Left ventricle myocardium inferior (tissue), 1 donor: ENCODE measurements around the gene SLC25A24. TPM values are rescaled to one million over a fixed set of nuclear protein-coding genes. Genes with fewer than 3 reads are reported as not detected.

Source experiments
- DNase-seq: peaks from one replicate; pipeline ENCODE4 v3.0.0-alpha.2; 2020
- H3K27ac ChIP-seq: fragments of 200-600 bp; replicated peaks from 2 replicates; pipeline ENCODE4 v1.8.0; 2021
- H3K27me3 ChIP-seq: fragments of 200-600 bp; 2 replicates; pipeline ENCODE4 v1.8.0; 2021; ENCODE audit warnings: low read depth
- H3K36me3 ChIP-seq: fragments of 200-600 bp; 2 replicates; pipeline ENCODE4 v1.8.0; 2021
- H3K4me1 ChIP-seq: fragments of 200-600 bp; 2 replicates; pipeline ENCODE4 v1.8.0; 2021
- H3K4me3 ChIP-seq: fragments of 200-600 bp; 2 replicates; pipeline ENCODE4 v1.8.0; 2021; ENCODE audit warnings: mild to moderate bottlenecking, moderate library complexity
- H3K9me3 ChIP-seq: fragments of 200-600 bp; replicated peaks from 2 replicates; pipeline ENCODE4 v1.8.0; 2021
- intact Hi-C: fragments of 100-400 bp; cut with micrococcal nuclease; formaldehyde crosslinking; loops from one replicate; pipeline ENCODE4 v1.11.0; 2022
- total RNA-seq: library from RNA; stranded (reverse); fragmentation: NEBNext Ultra II Directional; extraction: Animal tissue kit (Norgen Biotek cat#: 25700); gene quantifications from one replicate; pipeline ENCODE4 v1.2.1, GENCODE V29; 2021
- TF ChIP-seq, protein P1 (sequence below): fragments of 200-600 bp; IDR thresholded peaks from 2 replicates; pipeline ENCODE4 v1.8.0; 2021; ENCODE audit warnings: antibody characterized with exemption, mild to moderate bottlenecking, borderline replicate concordance
- donor health status: DM: no; HTN: yes; CAD: no; lungs with severe emphysema.

Gene SLC25A24
- total RNA-seq, 1 donor from 2014 or later = 13.9 TPM

DNA sequence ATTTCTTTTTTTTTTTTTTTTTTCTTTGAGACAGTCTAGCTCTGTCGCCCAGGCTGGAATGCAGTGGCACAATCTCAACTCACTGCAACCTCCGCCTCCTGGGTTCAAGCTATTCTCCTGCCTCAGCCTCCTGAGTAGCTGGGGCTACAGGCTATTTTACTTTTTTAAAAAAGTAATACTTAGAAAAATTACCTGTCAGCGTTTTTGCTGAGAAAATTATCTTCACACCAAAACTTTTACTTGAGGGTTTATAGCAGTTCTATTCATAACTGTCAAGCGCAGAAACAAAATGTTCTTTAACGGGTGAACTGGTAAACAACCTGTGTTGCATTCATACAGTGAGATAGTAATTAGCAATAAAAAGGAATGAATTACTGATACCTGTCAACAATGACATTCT, 1.5 kb upstream of the SLC25A24 start:
- DNase-seq = no peak
- H3K4me3 ChIP-seq = no peak overlapping the region
- H3K27ac ChIP-seq = no peak overlapping the region
- H3K27me3 ChIP-seq = no peaks in the 10 kb centered on the region
- peaks cover 44% of the 10 kb centered on the region for H3K4me1 ChIP-seq
- H3K9me3 ChIP-seq = peaks cover 8% of the 10 kb centered on the region
- intact Hi-C loops = no loop called here
- TF ChIP-seq, protein P1, sequence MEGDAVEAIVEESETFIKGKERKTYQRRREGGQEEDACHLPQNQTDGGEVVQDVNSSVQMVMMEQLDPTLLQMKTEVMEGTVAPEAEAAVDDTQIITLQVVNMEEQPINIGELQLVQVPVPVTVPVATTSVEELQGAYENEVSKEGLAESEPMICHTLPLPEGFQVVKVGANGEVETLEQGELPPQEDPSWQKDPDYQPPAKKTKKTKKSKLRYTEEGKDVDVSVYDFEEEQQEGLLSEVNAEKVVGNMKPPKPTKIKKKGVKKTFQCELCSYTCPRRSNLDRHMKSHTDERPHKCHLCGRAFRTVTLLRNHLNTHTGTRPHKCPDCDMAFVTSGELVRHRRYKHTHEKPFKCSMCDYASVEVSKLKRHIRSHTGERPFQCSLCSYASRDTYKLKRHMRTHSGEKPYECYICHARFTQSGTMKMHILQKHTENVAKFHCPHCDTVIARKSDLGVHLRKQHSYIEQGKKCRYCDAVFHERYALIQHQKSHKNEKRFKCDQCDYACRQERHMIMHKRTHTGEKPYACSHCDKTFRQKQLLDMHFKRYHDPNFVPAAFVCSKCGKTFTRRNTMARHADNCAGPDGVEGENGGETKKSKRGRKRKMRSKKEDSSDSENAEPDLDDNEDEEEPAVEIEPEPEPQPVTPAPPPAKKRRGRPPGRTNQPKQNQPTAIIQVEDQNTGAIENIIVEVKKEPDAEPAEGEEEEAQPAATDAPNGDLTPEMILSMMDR = no peak
- H3K36me3 ChIP-seq = no peaks in the 10 kb centered on the region

DNA sequence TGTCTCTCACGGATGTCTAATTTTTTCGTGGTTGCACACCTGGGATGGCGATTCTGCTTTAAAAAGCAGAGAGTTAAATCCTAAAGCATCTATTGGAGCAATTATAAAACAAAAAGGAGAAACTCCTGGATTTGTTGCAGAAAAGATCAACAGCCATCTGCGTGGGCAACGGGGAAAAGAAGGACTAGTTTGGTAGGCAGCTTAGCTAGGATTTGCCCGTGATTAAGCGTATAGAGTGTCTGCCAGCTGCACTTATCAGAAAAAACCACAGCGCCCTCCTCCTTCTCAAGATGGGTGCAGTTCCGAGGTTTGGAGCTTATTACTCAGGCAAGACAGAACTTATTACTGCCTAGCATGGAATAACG, 526 bp upstream of the SLC25A24 start:
- peaks cover 10% of the 10 kb centered on the region for H3K36me3 ChIP-seq
- peak overlapping the region; percentile 98 for H3K4me3 ChIP-seq
- peak overlapping the region; percentile 99 for H3K27ac ChIP-seq
- intact Hi-C loops = no loop called here
- no peaks in the 10 kb centered on the region for H3K27me3 ChIP-seq
- TF ChIP-seq, protein P1 = peak; percentile 26
- peaks cover 52% of the 10 kb centered on the region for H3K4me1 ChIP-seq
- DNase-seq = no peak
- peaks cover 8% of the 10 kb centered on the region for H3K9me3 ChIP-seq

DNA sequence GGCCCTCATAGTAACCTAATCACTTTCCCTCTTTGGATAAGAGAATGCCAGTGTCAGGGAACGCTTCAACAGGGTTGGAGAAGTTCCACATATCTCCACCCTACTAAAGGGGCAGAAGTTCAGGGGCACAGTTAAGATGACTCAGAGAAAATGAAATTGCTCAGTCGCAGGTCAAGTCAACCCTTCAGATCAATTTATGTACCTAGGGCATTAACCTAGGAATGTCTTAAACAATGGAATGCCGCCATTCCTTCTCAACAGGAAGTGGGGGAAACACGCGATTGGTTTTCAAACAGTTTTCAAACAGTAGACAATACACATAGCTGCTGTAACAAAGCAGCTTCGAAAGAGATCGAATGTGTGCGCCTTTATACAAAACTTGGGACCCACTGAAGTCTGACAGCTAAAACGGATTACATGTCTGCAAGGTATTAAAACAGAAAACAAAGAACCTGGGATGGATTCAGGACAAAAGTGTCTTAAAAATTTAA, 897 bp downstream of the SLC25A24 start:
- DNase-seq = no peak
- TF ChIP-seq, protein P1 = peak; percentile 24
- Histone ChIP-seq H3K4me3 (peak overlapping the region; percentile 98), H3K27ac (peak overlapping the region; percentile 99), H3K9me3 (peaks cover 3% of the 10 kb centered on the region), H3K4me1 (peaks cover 63% of the 10 kb centered on the region), H3K27me3 (no peaks in the 10 kb centered on the region), H3K36me3 (peaks cover 22% of the 10 kb centered on the region)
- intact Hi-C loops = no loop called here

DNA sequence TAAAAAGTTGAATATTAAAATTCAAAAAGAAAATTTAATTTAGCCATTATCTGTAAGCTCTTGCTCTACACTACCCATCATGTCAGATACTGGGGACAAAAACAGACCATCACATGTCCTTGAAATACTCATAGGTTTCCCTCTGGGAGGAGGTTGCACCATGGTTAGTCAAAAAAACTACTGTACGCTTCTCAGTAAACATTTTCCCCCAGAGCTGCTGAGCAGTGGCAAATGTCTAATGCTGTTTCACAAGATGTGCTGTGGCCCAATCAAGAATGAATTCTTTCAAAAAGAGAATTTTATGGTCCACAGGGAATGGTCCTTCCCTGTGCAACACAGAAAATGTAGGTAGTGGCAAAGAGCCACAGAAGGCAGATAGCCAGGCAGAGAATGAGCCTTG, 6.1 kb downstream of the SLC25A24 start:
- H3K27me3 ChIP-seq = no peaks in the 10 kb centered on the region
- no peak overlapping the region for H3K4me3 ChIP-seq
- H3K36me3 ChIP-seq = peaks cover 34% of the 10 kb centered on the region
- H3K9me3 ChIP-seq = peaks cover 8% of the 10 kb centered on the region
- no peak for DNase-seq
- intact Hi-C loops = no loop called here
- TF ChIP-seq, protein P1 = no peak
- H3K27ac ChIP-seq = no peak overlapping the region
- peaks cover 59% of the 10 kb centered on the region for H3K4me1 ChIP-seq

DNA sequence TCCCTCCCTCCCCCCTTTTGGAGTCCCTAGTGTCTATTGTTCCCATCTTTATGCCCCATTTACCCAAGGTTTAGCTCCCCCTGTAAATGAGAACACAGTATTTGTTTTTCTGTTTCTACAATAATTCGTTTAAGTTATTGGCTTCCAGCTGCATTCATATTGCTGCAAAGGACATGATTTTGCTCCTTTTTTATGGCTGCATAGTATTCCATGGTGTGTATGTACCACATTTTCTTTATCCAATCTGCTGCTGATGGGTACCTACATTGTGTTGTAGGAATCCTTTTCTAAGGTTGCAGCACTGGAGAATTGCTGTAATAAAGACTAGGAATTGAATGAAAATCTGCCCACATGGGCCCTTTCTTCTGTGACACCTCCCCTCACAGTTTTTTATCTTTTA, 6.8 kb downstream of the SLC25A24 start:
- peaks cover 41% of the 10 kb centered on the region for H3K36me3 ChIP-seq
- H3K27me3 ChIP-seq = no peaks in the 10 kb centered on the region
- no peak for DNase-seq
- TF ChIP-seq, protein P1 = no peak
- no peak overlapping the region for H3K27ac ChIP-seq
- H3K4me1 ChIP-seq = peaks cover 55% of the 10 kb centered on the region
- peaks cover 8% of the 10 kb centered on the region for H3K9me3 ChIP-seq
- no peak overlapping the region for H3K4me3 ChIP-seq
- intact Hi-C loops = no loop called here

DNA sequence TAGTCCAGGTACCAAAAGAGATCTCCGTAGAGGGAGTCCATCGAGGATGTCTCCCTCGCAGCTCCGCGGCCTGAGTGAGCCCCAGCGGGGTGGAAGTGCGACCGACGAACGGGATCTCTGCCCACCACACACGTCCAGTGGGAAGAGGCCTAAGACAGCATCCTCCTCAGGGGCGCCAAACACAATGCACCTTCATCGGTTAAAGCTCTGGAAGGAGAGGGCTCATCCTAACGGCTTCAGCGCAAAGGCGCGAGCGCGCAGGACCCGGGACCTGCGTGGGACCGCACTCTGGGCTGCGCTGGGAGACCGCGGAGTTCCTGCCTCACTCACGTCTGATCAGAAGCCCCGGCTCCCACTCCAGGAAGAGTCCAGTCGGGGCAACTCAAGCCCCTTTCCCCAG, 7.6 kb downstream of the SLC25A24 start:
- H3K27me3 ChIP-seq = no peaks in the 10 kb centered on the region
- H3K4me1 ChIP-seq = peaks cover 48% of the 10 kb centered on the region
- intact Hi-C loops = no loop called here
- TF ChIP-seq, protein P1 = no peak
- peaks cover 8% of the 10 kb centered on the region for H3K9me3 ChIP-seq
- no peak for DNase-seq
- H3K36me3 ChIP-seq = peaks cover 43% of the 10 kb centered on the region
- H3K4me3 ChIP-seq = no peak overlapping the region
- no peak overlapping the region for H3K27ac ChIP-seq
